GM21717 (cell line): ENCODE data around the gene BCAR3.
"Not testable (repeated sequence)": the region's sequence is repeated elsewhere in the genome, so short reads cannot be mapped to it uniquely, and the experiment has no call there.

Experiments
- ATAC-seq: cut with Tn5 transposase; IDR thresholded peaks from one replicate; pipeline ENCODE4 v1.9.1; 2021; ENCODE audit warnings: mild to moderate bottlenecking, moderate library complexity; ENCODE audit not compliant: unreplicated experiment

BCAR3 gene

DNA sequence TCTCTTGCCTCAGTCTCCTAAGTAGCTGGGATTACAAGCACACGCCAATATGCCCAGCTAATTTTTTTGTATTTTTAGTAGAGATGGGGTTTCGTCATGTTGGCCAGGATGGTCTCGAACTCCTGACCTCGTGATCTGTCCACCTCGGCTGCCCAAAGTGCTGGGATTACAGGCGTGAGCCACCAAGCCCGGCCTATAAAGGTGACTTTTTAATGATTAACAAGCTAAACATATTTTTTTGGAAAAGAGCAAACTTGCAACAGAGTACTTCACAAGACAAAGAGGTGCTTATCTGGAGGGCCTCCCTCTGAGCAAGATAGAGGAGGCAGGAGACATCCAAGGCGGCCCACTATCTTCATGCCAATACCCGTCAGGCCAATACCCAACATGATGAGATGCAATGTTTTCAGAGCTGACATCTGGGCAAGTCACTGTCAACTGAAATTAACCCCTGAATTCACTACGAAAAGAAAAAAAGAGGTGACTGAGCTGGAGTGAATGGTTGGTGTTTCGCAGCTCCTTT lies 10.5 kb downstream of the BCAR3 start:
- ATAC-seq, result no peak

DNA sequence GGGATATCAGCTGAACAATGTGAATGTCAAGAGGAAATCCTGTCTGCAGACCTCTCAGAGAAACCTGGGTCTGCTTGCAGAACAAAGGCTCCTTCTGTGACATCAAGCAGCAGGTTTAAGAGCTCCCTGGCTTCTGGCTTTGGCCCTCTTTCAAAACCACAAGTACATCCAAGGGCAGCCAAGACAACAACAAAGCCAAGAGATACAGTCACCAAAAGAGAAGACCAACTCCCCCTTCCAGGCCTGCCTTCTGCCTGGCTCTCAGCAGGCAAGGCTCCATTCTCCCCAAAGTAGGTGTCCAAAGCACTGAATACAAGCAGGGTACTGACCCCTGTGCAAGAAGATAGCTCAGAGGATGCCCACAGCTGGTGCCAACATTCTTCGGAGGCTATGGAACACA lies 11.5 kb downstream of the BCAR3 start:
- no peak for ATAC-seq

DNA sequence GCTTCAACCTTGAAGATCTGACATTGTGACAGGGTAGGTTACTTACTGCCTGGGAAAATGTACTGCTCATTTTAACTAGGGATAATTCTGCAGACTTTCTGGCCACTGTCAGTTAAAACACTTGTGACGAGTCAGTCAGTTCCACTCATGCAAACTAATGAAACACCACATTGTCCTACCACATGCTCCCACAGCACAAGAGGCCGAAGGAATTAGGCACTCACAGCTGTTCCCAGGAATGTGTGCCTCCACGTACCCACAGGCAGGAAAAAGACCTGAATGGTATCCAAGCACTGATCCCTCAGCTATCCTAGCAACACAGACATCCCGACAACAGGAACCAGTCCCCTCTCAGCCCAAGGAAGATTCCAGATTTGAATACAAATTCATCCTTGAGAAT lies 12.3 kb downstream of the BCAR3 start:
- ATAC-seq, result no peak

DNA sequence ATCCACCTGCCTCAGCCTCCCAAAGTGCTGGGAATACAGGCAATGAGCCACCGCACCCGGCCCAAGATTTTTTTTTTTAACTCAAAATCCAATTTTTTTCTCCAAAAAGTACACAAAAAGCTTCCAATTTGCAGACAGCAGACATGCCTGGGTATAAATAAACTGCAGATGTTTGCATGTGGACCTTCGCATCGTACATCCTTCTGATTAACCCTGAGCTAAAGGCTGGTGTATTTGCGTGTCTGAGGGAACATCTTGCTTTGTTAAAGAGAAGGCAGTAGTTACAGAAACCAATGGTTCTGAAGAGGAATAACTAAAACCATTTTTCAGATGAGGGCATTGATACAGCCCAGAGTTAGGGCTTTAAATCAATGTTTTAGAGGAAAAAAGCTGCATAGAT lies 12.7 kb downstream of the BCAR3 start:
- no peak for ATAC-seq

DNA sequence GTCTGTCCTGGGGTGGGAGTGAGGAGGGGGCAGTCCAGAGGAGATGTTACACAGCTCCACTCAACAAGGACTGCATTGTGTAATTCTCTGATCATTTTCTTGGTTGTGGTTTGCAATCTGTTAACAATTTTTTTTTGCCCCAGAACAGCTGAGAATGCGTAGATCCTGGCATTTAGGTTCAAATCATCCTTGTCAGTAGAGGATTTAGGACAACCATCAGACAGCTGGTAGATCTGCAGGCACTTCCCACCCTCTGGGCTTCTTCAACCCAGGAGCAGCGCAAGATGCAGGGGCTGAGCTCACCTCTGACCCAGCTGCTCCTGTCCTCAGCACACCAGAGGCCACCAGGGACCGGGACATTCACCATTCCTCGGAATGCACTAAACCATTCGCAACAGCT lies 13.5 kb downstream of the BCAR3 start:
- no peak for ATAC-seq

DNA sequence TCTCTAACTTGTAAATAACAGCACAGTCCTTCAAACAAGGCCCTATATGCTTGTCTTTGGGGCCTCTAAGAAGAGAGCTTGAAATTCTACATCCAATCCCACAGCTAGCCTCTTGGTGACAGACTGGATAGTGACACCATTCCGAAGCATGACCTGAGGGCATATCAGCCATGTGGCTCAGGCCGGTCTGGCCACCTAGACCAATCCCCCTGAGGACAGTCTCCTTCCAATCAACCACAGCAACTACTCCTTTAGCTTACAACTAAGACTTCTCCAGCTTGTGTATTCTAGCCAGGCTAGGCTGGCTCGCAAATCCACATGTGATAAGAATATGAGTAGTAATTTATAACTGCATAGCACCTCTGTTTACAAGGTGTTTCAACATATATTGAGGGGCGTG lies 14.0 kb downstream of the BCAR3 start:
- ATAC-seq, result no peak

DNA sequence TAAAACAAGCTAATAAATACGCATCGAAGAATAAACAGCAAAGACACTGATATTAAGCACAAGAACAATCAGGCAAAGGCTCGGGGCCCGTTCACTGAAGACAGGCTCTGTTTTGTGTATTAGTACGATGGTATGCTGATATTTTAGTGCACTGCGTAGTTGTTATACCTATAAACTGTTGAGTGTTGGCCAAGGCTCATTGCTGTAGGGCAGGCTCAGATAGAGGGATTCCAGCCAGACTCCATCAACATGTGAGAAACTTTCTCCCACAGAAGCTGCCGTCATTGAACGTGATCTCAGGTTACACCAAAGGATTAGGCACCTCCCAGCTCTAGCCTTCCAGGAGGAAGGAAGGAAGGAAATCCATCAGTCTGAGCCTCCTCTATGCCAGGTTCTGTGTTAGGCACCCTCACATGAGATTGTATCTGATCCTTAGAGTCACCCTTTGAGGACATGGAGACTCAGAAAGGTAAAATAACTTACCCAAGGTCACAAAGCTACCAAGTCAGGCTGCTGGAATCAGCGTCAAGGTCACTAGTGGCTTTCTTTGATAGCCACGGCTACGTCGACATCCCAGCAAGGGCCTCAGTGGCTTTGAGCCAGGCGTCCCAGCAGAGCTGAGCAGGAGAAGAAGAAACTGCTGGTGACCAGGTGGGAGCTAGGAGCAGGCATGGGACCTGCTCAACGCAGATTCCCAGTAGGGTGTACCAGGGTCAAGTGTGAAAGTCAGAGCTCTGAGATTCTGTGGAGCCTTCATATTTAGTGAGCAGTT lies 14.8 kb downstream of the BCAR3 start:
- ATAC-seq, result no peak

DNA sequence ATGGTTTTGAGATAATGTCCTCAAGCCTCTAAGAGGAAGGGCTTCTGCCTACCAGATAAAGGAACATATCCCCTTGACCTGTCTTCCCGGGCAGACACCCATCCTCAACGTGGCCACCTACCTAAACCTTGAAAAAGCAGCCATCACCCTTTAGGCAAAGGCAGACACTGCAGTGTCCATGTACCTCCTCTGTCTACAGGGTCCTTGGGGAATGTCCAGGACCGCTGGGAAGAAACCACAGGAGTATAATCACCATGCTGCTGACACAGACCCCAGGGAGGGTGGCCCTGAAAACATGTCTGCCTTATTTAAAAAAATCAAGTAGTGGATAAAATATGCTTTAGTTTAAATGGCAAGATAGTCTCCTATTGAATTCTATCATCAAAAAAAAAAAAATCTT lies 16.6 kb downstream of the BCAR3 start:
- ATAC-seq, result no peak

DNA sequence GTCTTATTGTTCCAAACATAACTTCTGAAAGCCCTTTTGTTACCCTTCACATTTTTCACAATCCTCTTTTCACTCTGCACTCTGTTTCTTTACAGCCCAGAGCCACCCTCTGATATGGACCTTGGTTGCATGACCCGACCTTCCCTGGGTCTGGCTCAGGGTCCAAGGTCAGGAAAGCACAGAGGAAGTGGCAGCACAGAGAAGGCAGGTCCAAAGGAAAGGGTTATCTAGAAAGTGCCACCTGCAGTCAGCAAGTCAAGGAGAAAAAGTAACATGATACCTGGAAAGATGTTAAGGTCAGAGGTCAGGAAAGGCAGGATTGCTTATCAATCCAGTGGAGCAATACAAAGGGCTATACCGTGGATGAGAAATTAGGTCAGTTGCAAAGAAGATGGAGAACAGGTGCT lies 18.4 kb downstream of the BCAR3 start:
- no peak for ATAC-seq

DNA sequence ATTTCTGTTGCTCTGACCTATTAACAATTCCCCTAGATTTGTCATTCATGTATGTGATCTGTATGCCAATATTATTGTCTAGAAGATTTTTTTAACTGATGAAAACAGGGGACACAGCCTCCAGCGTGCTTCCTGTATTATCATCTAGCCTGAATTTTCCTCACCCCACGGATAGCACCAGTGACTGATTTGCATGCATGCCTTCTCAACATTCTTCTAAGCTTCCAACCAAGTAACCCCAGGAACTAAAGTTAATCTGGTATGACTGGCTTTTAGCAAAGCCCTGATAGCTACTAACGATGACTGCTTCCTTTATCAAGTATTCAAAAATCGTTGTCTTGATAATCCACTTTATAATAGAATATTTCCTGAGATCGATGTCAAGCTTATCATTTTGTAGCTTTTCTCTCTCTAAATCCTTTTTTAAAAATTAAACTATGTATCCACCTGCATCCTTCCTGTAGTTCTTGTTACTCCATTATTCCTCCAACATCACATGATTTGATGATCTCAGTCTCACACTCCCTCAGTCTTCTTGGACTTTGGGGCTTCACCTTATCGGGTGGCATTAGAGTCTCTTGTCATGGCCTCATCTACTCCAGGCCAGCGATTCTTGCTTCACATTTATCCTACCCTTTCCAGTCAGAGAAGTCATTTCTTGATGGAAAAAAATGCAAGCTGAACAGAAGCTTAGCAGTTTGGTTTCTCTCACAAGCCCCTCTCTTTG lies 19.0 kb downstream of the BCAR3 start:
- no peak for ATAC-seq

DNA sequence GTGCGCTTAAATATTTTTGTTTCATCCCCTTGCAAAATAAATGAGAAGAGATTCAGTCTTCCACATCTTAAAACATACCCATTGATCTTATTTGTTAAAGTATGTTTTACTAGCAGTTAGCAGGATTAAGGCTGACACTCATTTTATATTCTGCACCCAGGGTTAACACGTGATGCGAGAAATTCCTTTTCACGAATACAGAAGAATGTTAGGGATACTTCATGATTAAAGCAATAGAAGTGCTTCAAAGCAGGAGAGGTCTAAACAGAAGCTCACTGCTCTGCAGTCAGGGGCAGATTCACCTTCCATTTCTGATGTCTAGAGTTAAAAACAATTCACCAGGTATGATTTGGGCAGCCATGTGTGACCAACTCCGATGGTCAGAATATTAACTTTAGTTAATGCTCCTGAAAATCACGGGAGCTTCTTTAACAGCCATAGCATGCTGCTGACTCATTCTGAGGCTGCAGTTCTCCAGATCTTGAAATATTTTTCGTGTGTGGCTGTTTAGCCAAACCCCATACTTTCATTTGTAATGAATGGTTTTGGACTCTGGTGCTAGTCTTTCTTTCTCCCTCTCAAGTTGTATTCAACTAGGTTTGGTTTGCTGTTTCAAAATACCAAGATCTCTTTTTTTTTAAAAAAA lies 19.7 kb downstream of the BCAR3 start:
- ATAC-seq, result no peak

DNA sequence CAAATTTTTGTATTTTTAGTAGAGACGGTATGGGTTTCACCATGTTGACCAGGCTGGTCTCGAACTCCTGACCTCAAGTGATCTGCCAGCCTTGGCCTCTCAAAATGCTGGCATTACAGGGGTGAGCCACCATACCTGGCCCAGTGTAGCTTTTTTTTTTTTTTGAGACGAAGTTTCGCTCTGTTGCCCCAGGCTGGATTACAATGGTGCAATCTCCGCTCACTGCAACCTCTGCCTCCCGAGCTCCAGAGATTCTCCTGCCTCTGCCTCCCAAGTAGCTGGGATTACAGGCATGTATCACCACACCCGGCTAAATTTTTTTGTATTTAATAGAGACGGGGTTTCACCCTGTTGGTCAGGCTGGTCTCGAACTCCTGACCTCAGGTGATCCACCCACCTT lies 20.3 kb downstream of the BCAR3 start:
- not testable (repeated sequence) for ATAC-seq

DNA sequence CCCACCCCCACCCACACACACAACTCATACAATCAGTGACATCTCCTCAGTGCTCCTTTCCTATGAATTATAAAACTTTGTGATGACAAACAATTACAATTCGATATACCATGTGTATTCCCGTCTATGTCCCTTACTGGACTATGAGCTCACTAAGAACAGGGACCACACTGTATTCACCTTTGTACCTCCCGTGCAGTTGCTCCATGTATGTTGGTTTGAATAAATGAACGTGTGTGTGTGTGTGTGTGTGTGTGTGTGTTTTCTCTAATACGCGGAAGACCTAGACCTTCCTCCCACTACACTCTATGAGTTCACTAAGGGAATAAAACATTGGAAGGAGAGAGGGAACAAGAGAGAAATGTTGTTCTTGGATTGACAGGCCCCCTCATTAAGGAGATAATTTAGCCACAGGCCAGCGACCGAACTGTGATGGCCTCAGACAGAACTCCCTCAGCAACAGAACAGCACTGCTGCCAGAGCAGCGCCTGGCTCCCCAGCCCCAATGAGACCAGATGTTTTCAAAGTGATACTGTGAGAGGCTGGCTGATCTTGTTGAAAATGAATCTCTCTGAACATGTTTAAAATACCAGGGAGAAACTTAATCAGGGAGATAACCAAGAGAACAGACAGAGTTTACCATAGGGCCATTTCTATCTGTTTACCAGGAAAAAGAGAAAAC lies 21.7 kb downstream of the BCAR3 start:
- ATAC-seq, result no peak

DNA sequence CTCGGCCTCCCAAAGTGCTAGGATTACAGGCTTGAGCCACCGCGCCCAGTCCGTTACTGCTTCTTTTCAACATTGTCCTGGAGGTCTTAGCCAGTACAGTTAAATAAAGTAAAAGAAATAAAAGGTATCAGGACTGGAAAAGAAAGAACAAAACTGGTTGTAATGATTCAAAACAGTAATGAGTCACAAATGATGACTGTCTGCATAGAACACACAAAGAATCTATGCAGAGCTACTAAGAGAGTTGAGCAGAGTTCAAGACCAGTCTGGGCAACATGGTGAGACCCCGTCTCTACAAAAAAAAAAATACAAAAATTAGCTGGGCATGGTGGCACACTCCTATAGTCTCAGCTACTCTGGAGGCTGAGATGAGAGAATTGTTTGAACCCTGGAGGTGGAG lies 23.4 kb downstream of the BCAR3 start:
- no peak for ATAC-seq

DNA sequence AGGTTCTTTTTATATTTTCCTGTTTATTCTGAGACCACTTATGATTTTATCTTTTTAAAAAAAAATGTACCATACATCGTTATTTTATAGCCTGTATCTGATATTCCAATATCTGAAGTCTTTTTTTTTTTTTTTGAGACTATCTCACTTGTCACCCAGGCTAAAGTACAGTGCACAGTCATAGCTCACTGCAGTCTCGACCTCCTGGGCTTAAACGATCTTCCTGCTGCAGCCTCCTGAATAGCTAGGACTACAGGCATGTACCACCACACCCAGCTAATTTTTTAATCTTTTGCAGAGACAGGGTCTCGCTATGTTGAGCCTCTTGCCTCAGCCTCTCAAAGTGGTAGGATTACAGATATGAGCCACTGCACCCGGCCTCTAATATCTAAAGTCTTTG lies 25.1 kb downstream of the BCAR3 start:
- ATAC-seq, result no peak

DNA sequence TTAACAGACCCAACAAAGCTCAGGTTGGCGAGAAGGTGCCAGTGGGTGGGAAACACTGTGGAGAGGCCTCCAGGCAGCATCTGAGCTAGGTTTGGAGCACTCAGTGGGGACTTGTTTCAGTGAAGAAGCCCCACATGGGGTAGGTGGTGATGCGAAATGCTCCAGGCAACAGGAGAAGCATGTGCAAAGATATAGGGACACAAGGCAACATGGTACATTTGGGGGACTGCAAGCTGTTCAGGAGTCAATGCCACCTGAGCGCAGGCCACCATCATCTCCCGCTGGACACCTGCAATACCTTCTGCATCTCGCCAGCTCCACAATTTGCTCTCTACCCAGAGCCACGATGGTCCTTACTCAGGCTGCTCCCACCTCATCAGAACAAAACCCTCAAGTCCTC lies 28.0 kb downstream of the BCAR3 start:
- no peak for ATAC-seq

DNA sequence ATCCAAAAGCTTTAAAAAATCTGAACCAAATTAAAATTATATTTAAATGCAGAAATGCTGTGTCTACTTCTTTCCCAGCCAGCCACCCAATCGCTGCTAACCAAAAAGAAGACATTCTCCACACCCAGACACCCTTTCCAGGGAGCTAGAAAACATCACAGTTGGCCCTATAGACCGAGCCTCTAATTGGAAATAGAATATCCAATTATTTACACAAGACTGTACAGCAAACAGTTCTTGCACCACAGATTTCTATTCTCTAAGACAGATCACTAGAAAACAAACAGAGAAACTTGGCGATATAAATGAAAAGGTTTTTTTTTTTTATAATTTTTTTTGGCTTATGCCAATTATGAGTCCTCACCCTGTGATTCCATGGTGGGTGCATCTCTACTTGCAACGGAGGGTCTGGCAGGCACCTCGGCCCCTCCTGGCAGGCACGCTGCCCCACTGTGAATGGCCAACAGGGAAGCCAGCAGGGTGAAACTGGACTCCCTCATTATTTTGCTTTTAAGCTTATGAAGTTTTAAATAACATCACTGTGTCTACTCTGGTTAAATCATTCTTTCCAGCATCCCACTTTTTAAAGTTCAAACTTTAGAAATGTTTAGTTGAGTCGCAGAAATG lies 29.2 kb downstream of the BCAR3 start:
- no peak for ATAC-seq

DNA sequence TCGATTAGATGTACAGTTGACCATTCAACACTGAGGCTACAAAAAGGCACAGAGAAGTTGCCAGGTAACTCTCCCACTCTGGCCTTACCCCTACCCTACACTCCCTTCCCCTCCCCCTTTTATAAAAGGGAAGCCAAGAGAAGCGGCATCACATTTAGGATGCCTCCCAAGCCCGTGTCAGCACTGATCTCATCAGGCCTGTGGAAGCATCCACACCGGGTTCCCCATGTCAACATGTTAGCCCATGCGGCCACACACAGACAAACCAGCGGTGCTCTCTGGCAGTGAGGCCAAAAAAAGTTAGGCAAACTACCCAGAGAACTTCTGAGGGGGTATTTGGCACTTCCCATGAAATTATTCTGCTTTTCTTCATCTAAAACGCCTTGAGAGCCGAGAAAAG lies 29.9 kb downstream of the BCAR3 start:
- ATAC-seq, result no peak

DNA sequence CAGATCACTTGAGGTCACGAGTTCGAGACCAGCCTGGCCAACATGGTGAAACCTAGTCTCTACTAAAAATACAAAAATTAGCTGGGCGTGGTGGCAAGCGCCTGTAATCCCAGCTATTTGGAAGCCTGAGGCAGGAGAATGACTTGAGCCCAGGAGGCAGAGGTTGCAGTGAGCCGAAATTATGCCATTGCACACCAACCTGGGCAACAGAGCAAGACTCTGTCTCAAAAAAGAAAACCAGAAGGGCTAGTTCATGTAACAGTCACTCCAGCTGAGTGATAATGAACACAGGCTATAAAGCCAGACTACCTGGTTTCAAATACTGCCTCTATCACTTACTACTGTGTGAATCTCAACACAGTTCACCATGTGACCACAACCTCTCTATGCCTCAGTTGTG lies 31.5 kb downstream of the BCAR3 start:
- ATAC-seq, result not testable (repeated sequence)

DNA sequence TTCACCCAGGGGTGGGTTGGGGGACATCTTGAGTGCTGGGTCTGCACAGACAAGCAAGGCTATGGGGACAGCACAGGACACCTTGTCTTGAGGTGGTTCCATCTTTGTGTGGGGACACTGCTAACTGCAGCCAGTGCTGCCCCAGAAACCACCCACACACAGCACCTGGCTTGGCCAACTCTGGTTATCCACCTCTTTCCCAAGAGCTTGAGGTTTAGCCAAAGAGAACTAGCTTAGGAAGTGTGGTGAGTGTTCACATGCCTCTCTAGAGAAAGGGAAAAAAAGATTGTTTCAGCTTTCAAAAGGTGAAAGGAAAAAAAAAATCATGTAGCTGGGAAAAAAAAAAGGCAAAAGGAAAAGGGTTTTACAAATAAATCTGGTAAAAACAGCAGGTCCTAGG lies 32.4 kb downstream of the BCAR3 start:
- no peak for ATAC-seq

DNA sequence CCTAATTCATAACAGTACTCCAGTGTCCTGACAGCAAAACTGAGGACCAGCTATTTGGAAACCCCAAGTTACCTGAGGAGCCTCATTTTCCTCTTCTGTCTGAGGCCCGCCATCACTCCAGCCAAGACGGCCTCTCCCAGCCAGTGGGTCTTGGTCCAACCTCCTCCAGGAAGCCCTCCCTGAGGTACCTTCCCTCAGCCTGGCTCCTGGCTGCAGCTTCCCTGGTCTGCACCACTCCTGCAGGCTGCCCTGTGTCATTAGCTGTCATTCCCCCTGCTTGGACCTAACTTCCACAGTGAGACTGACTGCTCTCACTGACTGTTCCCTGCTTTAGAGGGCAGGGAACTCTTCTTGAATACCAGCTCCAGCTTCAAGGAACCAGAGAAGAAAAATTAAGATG lies 33.0 kb downstream of the BCAR3 start:
- no peak for ATAC-seq
